Breast epithelium (tissue), 4 donors: ENCODE results near the gene TNNT2. TPM values are rescaled to one million over a fixed set of nuclear protein-coding genes. Genes with fewer than 3 reads are reported as not detected.
A peak's percentile ranks its signal among the peaks of the same experiment; 100 is the strongest.

Experiments used
- DNase-seq, 2 donors: peaks; one replicate each; pipeline ENCODE4 v3.0.0-alpha.2; 2019; ENCODE audit warnings: low spot score in 2 of 2
- H3K27ac ChIP-seq, 2 donors: fragments of 200-600 bp; sonication (generic) in 1 of 2; one replicate each; pipeline ENCODE4 v1.5.1; 2016 to 2019; ENCODE audit warnings: mild to moderate bottlenecking in 1 of 2
- H3K27me3 ChIP-seq, 2 donors: fragments of 200-600 bp; sonication (generic) in 1 of 2; one replicate each; pipeline versions ENCODE4 v1.5.1 to v1.6.0; 2017 to 2019; ENCODE audit warnings: control low read depth in 1 of 2, mild to moderate bottlenecking in 1 of 2
- H3K36me3 ChIP-seq: fragments of 200-600 bp; one replicate; pipeline ENCODE4 v1.5.1; 2019
- H3K4me1 ChIP-seq, 2 donors: fragments of 200-600 bp; sonication (generic); one replicate each; pipeline ENCODE4 v1.5.1; 2016 to 2019; ENCODE audit warnings: control low read depth in 1 of 2
- H3K4me3 ChIP-seq, 3 donors: fragments of 200-600 bp; sonication (generic); 1 replicate in 2 of 3; 2 replicates in 1 of 3; pipeline ENCODE4 v1.5.1; 2016 to 2019; ENCODE audit warnings: mild to moderate bottlenecking in 3 of 3, moderate library complexity in 2 of 3
- H3K9me3 ChIP-seq, 2 donors: fragments of 200-600 bp; sonication (generic) in 1 of 2; one replicate each; pipeline ENCODE4 v1.5.1; 2016 to 2019; ENCODE audit warnings: control low read depth in 1 of 2
- POLR2A ChIP-seq: fragments of 450-650 bp; IDR thresholded peaks from one replicate; pipeline ENCODE4 v1.6.1; 2016; ENCODE audit warnings: antibody characterized with exemption, mild to moderate bottlenecking, moderate library complexity
- POLR2AphosphoS5 ChIP-seq, 3 donors: sonication (generic); formaldehyde crosslinking; IDR thresholded peaks; one replicate each; pipeline ENCODE4 v1.6.1; 2017; ENCODE audit warnings: antibody characterized with exemption in 3 of 3
- intact Hi-C: fragments of 100-400 bp; cut with DNase I; formaldehyde crosslinking; loops from one replicate; pipeline ENCODE4 v1.15.1; 2023; ENCODE audit warnings: low total_unique reads
- total RNA-seq, 3 donors: library from RNA; depleted of rRNA; stranded (reverse); fragments of >200 nt; gene quantifications; one replicate each; pipeline ENCODE4 v1.1.0, GENCODE V29; 2016
- TF ChIP-seq, protein P1 (sequence below), 3 donors: fragments of 450-650 bp; IDR thresholded peaks; one replicate each; pipeline ENCODE4 v1.5.1; 2016 to 2017; ENCODE audit warnings: antibody characterized with exemption in 3 of 3, mild to moderate bottlenecking in 3 of 3, moderate library complexity in 3 of 3

Gene TNNT2
- total RNA-seq, 3 donors from 2014 or later, result 1.3 to 2.6 TPM; not detected in 1

DNA sequence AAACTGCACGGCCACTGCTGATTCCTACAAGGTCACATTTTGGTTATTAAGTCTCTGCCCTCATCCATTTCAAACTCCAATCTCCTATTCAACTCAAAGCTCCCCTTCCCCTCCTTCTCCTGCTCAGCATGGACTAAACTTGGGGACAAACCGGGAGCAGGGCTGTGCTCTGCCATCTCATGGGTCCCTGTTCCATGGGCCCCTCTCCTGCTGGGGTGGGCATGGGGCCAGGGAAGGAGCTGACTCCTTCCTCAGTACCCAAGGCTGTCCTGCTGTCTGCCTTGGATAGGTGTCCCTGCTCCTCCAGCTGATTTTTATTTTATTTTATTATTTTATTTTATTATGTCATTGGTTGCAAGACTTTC lies 27.1 kb downstream of the TNNT2 start:
- Histone ChIP-seq H3K27me3 (no peaks in the 10 kb centered on the region), H3K4me1 (no peaks in the 10 kb centered on the region), H3K9me3 (no peaks in the 10 kb centered on the region), H3K27ac (no peak overlapping the region), H3K36me3 (no peaks in the 10 kb centered on the region), H3K4me3 (no peak overlapping the region)
- intact Hi-C loops, result no loop called here
- TF ChIP-seq, protein P1, sequence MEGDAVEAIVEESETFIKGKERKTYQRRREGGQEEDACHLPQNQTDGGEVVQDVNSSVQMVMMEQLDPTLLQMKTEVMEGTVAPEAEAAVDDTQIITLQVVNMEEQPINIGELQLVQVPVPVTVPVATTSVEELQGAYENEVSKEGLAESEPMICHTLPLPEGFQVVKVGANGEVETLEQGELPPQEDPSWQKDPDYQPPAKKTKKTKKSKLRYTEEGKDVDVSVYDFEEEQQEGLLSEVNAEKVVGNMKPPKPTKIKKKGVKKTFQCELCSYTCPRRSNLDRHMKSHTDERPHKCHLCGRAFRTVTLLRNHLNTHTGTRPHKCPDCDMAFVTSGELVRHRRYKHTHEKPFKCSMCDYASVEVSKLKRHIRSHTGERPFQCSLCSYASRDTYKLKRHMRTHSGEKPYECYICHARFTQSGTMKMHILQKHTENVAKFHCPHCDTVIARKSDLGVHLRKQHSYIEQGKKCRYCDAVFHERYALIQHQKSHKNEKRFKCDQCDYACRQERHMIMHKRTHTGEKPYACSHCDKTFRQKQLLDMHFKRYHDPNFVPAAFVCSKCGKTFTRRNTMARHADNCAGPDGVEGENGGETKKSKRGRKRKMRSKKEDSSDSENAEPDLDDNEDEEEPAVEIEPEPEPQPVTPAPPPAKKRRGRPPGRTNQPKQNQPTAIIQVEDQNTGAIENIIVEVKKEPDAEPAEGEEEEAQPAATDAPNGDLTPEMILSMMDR (IDR thresholded peaks at IDR 0.05), result no peak
- TF ChIP-seq POLR2AphosphoS5 (IDR thresholded peaks at IDR 0.05) (no peak), POLR2A (no peak)
- no peak for DNase-seq

DNA sequence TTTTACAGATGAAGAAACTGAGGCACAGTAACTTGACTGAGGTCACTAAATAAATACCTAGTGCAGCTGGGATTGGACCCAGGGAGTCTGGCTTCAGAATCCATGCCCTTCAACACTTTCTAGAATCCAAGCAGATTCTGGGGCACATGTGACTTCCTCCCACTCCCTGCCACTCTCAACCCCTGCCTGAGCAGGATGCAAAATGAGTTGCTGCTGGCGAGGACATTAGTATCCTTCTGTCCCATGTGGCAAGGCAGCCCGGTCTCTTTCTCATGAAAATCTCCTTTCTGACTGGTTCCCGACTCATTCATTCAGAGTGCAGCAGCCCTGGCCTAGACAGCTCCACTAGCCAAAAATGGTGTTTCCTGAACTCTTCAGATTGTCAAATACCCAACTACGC lies 28.4 kb downstream of the TNNT2 start:
- H3K9me3 ChIP-seq, result no peaks in the 10 kb centered on the region
- TF ChIP-seq POLR2AphosphoS5 (IDR thresholded peaks at IDR 0.05) (no peak), POLR2A (no peak)
- TF ChIP-seq, protein P1 (IDR thresholded peaks at IDR 0.05), result no peak
- H3K27ac ChIP-seq, result no peak overlapping the region
- DNase-seq, result no peak
- no peaks in the 10 kb centered on the region for H3K27me3 ChIP-seq
- H3K36me3 ChIP-seq, result no peaks in the 10 kb centered on the region
- intact Hi-C loops, result no loop called here
- H3K4me1 ChIP-seq, result no peaks in the 10 kb centered on the region
- no peak overlapping the region for H3K4me3 ChIP-seq

DNA sequence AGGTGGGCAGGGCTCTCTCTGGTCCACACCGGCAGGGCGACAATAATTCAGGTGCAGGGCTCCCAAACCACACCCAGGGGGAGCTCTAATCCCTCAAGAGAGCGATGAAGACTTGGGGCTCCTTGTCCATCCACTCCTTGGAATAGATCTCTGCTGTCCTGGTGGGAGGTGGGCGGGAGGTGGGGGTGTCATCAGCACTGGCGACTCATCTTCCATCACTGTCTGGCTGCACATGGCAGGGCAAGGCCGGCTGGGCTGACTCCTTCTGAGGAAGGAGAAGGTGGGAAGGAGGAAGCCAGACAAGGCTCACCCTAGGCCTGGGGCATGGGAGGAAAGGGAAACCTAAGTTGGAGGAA lies 29.3 kb downstream of the TNNT2 start:
- no peaks in the 10 kb centered on the region for H3K4me1 ChIP-seq
- no peaks in the 10 kb centered on the region for H3K27me3 ChIP-seq
- no peak overlapping the region for H3K4me3 ChIP-seq
- H3K9me3 ChIP-seq, result no peaks in the 10 kb centered on the region
- intact Hi-C loops, result no loop called here
- TF ChIP-seq, protein P1 (IDR thresholded peaks at IDR 0.05), result peak in 2 of 3 donors; percentile 48 to 49
- no peak for TF ChIP-seq POLR2AphosphoS5 (IDR thresholded peaks at IDR 0.05)
- H3K27ac ChIP-seq, result no peak overlapping the region
- H3K36me3 ChIP-seq, result no peaks in the 10 kb centered on the region
- no peak for DNase-seq

DNA sequence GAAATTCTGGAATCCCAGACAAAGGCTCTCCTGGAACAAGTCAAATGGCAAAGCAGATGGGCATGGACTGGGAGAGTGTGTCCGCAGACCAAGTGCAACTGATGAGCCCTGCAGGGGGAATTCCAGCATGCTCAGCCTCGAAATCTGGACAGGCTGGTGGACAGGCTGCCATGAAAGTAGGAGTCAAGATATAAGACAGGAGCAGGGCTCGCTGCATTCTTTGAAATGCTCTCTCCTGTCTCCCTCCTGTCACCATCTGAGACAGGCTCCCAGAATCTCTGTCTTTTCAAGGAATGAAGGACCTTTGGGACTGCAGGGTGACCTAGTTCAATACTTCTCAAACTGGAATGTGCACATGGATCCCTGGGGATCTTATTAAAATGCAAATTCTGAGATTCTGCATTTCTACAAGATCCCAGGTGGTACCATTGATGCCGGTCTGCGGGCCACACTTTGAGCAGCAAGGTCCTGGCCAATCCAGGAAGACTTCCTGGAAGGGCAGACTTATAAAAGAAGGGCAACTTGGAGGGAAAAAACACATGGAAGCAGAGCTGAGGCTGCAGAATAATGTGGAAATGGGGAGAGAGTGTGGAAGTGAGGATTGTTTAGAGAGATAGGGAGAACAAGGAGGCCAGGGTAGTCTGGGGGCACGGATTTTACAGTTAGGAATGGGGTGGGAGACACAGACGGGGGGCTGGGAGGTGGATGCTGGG lies 29.8 kb downstream of the TNNT2 start:
- intact Hi-C loops, result no loop called here
- no peak for TF ChIP-seq POLR2AphosphoS5 (IDR thresholded peaks at IDR 0.05)
- TF ChIP-seq POLR2A, result no peak
- TF ChIP-seq, protein P1 (IDR thresholded peaks at IDR 0.05), result no peak

DNA sequence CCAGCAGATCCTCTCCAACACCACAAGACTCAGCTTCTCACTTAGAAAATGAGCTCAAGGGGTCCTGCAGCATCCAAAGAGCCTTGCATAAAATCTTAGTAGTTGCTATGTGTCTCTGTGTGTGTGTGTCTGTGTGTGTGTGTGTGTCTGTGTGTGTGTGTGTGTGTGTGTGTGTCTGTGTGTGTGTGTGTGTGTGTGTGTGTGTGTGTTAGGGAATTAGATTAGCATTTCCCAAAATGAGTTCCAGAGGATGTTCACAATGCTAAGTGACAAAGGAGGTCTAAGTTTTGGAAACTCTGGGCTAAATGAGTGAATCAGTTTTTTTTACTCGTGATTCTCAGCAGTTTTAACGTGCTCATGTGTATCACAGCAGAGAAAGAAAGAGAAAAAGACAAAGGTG lies 30.5 kb downstream of the TNNT2 start:
- intact Hi-C loops, result no loop called here
- Histone ChIP-seq H3K4me1 (no peaks in the 10 kb centered on the region), H3K4me3 (no peak overlapping the region), H3K27me3 (no peaks in the 10 kb centered on the region), H3K27ac (no peak overlapping the region), H3K36me3 (no peaks in the 10 kb centered on the region), H3K9me3 (no peaks in the 10 kb centered on the region)
- TF ChIP-seq POLR2AphosphoS5 (IDR thresholded peaks at IDR 0.05) (no peak), POLR2A (no peak)
- TF ChIP-seq, protein P1 (IDR thresholded peaks at IDR 0.05), result no peak
- DNase-seq, result no peak

More for the DNA sequence above, 29.8 kb downstream of the TNNT2 start:
- no peak overlapping the region for H3K4me3 ChIP-seq
- H3K36me3 ChIP-seq, result no peaks in the 10 kb centered on the region
- H3K27ac ChIP-seq, result no peak overlapping the region
- no peaks in the 10 kb centered on the region for H3K9me3 ChIP-seq
- DNase-seq, result no peak
- no peaks in the 10 kb centered on the region for H3K4me1 ChIP-seq
- H3K27me3 ChIP-seq, result no peaks in the 10 kb centered on the region
